Activated CD4-positive, alpha-beta T cell treated with anti-CD3 and anti-CD28 coated beads, Interleukin-2, amount 10 ng/mL, durations not matched to agents 7 days and 5 days (primary cell): Measurements from ENCODE around the gene PPP1R3E. TPM values are rescaled to one million over a fixed set of nuclear protein-coding genes. Genes with fewer than 3 reads are reported as not detected.
"Not testable (repeated sequence)": the region's sequence is repeated elsewhere in the genome, so short reads cannot be mapped to it uniquely, and the experiment has no call there.

Experiments used
- CTCF ChIA-PET: fragments of 350-600 bp; sonication (Branson Sonifier 250); formaldehyde crosslinking; loops from one replicate; lab custom pipeline; 2021; ENCODE audit warnings: antibody characterized with exemption; lab: Charles Lee
- POLR2A ChIA-PET: fragments of 350-600 bp; sonication (Branson Sonifier 250); formaldehyde crosslinking; loops from one replicate; lab custom pipeline; 2021; ENCODE audit warnings: antibody characterized with exemption; lab: Charles Lee
- DNase-seq: peaks from one replicate; pipeline ENCODE4 v3.0.0-alpha.2; 2020
- H3K27ac Mint-ChIP-seq: one replicate; pipeline ENCODE4 v1.8.0; 2021; ENCODE audit warnings: mild to moderate bottlenecking, moderate library complexity, mixed read lengths
- H3K27me3 Mint-ChIP-seq: one replicate; pipeline ENCODE4 v1.8.0; 2021; ENCODE audit warnings: mixed read lengths
- H3K36me3 Mint-ChIP-seq: one replicate; pipeline ENCODE4 v1.8.0; 2021; ENCODE audit warnings: low read depth, mixed read lengths
- H3K4me1 Mint-ChIP-seq: one replicate; pipeline ENCODE4 v1.8.0; 2021; ENCODE audit warnings: mixed read lengths
- H3K4me3 Mint-ChIP-seq: one replicate; pipeline ENCODE4 v1.8.0; 2021; ENCODE audit warnings: mild to moderate bottlenecking, moderate library complexity, mixed read lengths
- H3K9me3 Mint-ChIP-seq: one replicate; pipeline ENCODE4 v1.8.0; 2021; ENCODE audit warnings: mixed read lengths
- total RNA-seq, 2 experiments: library from RNA; stranded (reverse); gene quantifications; one replicate each; pipeline ENCODE4 v1.2.3, GENCODE V29; 2021

The PPP1R3E gene
- total RNA-seq, 2 experiments from 2014 or later, result 38.6 to 49.2 TPM

DNA sequence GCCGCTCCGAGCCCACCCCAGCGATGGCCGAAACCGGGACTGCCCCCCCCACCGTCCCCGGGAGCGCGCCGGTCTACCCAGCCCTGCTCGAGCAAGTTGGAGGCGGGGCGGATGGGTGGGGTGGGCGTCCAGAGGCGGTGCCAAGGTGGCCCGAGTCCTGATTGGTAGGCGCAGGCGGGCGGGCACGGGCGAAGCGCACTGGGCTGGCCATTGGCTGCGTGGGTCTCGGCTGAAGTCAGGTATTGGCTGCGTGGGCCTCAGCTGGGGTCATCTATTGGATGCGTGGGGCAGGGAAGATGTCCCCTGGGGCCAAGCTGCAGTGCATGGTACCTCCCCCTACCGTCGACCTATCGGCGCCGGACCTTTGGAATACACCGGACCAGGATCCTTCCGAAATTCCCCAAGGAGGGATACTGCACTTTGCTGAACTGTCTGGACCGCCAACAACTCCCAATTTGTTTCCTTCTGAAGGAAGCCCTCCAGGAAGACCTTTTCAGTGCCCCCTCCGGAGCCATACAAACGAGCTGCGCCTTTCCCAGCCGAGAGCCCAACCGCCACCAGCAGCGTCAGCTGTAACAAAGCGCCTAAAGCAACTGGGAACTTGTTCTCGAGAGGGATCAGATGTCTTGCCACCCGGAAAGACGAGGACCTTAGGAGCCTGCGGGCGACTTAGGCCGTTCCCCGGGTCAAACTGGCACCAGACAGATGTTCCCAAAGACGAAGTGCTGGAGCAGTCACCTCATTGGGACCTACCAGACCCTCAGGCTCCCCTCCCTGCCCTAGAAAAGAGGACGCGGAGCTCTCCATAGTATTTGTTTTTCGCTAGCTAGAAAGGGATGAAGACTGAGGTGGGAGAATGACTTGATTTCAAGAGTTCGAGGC, 16.4 kb downstream of the PPP1R3E start, which contains the start of gene HOMEZ:
TSS of gene HOMEZ (minus strand) at position 113 of the 882 bp plus-strand sequence. CDS start 180 bp downstream, outside the sequence.
- H3K36me3 Mint-ChIP-seq, result peaks cover 4% of the 10 kb centered on the region
- H3K9me3 Mint-ChIP-seq, result no peaks in the 10 kb centered on the region
- peaks cover 32% of the 10 kb centered on the region for H3K4me1 Mint-ChIP-seq
- peak; percentile 98 for DNase-seq
- POLR2A ChIA-PET, result interaction anchor here (0.8 kb wide), 1 partner anchor 15 kb away, joined by 3 read pairs; no protein-coding TSS in a partner anchor
- H3K27me3 Mint-ChIP-seq, result no peaks in the 10 kb centered on the region
- CTCF ChIA-PET, result interaction anchor here (0.7 to 4.8 kb wide), 5 partner anchors 9 to 28 kb away, joined by 3 to 24 read pairs (median 5); partner anchors contain the start of gene BCL2L2
- H3K4me3 Mint-ChIP-seq, result peak within 1 kb of the TSS; percentile 89
- H3K27ac Mint-ChIP-seq, result peak within 1 kb of the TSS; percentile 91

DNA sequence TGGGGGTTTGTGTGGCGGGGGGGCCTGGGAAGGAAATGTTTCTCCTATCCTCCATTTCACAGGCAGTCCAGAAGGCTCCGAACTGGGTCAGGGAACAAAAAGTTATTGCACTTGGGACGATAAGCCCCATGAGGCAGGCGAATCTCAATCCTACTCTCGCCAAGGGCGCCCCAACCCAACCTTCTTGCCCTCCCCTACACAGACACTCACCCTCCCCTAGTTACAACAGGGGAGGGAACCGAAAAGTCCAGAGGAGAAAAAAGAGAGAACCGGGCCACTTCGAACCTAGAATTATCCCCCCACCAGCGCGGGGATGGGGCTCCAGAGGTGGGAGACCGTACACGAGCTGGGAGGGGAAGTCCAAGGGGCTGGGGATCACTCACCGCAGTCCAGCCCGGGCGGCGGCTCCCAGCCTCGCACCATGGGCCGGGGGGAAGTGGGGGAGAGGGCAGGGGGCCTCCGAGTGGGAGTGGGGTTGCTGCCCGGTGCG, 17.1 kb downstream of the PPP1R3E start:
- POLR2A ChIA-PET, result no interaction called here
- Mint-ChIP-seq H3K27me3 (no peaks in the 10 kb centered on the region), H3K4me1 (peaks cover 32% of the 10 kb centered on the region), H3K9me3 (no peaks in the 10 kb centered on the region), H3K27ac (peak overlapping the region; percentile 87), H3K36me3 (peaks cover 4% of the 10 kb centered on the region), H3K4me3 (peak overlapping the region; percentile 89)
- DNase-seq, result no peak
- CTCF ChIA-PET, result interaction anchor here (1.2 to 4.8 kb wide), 4 partner anchors 8 to 28 kb away, joined by 3 to 24 read pairs (median 6); partner anchors contain the start of gene BCL2L2

DNA sequence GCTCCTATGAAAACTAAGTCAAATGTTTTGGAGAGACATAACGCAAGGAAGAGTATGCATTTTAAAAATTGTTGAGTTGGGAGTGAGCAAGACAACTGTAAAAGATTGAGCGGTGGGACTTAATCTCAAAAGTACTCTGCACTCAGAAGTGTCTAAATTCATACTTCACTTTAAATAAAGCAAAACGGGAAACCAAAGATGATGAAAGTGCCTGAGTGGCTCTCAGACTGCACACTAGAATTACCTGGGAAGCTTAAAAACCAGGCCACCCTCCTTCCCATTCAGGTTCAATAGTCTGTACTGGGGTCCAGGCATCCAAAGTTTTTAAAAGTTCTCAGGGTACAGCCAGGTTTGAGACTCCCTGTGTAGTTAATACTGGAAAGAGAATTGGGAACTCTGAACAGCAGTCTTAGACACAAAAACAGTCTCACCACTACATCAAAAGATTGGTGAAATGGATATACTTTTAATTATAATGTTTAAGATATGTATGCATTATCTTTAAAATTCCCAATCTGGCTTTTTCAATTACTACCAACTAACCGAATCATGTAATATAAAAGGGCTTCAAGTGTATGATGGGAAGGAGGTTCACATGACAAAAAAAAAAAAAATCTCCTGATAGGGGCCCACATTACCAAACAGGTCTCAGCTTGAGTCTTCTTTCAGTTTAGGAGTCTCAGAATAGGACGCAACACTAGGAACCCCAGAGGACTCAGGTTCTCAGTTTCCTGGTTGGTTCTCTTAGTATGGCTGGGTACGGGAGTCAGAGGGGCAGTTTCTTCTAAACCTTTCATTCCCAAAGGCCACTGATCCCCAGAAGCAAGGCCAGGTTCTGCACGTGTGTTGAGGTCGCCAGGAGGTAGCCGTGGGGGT, 17.8 kb downstream of the PPP1R3E start:
- ChIA-PET CTCF (no interaction called here), POLR2A (no interaction called here)
- peaks cover 4% of the 10 kb centered on the region for H3K36me3 Mint-ChIP-seq
- H3K27ac Mint-ChIP-seq, result peak overlapping the region; percentile 87
- peaks cover 32% of the 10 kb centered on the region for H3K4me1 Mint-ChIP-seq
- no peaks in the 10 kb centered on the region for H3K9me3 Mint-ChIP-seq
- peak overlapping the region; percentile 89 for H3K4me3 Mint-ChIP-seq
- no peaks in the 10 kb centered on the region for H3K27me3 Mint-ChIP-seq
- no peak for DNase-seq

DNA sequence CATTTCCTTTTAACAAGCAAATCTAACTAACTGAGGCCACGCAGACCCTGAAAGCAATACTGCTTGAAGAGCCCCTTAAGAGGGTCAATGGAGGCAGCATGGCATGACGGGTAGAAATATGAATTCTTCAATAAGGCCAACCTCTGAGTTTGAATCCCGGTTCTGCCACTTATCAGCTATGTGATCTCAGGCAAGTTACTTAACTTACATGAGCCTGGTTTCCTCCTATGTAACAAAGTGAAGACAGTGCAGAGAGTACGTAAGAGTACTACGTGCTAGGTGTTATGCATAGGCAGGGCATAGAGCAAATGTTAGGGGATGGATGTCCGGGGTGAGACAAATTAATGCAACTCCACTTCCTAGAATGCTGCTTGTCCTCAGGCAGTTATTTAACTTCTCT, 21.4 kb downstream of the PPP1R3E start:
- Mint-ChIP-seq H3K36me3 (peaks cover 7% of the 10 kb centered on the region), H3K9me3 (no peaks in the 10 kb centered on the region), H3K27me3 (no peaks in the 10 kb centered on the region), H3K4me1 (peaks cover 23% of the 10 kb centered on the region), H3K4me3 (no peak overlapping the region), H3K27ac (no peak overlapping the region)
- CTCF ChIA-PET, result interaction anchor here (1.2 kb wide), 1 partner anchor 9 kb away, joined by 3 read pairs; no protein-coding TSS in a partner anchor
- POLR2A ChIA-PET, result no interaction called here
- DNase-seq, result no peak

DNA sequence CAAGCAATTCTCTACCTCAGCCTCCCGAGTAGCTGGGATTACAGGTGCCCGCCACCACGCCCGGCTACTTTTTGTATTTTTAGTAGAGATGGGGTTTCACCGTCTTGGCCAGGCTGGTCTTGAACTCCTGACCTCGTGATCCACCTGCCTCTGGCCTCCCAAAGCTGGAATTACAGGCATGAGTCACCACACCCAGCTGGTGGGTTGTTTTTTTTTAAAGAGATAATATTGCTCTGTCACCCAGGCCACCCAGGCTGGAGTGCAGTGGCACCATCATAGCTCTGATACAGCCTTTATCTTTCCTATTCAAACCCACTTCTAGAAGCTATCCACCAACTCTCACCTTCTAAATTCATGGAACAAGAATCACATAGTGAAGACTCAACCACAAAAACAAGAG, 24.7 kb downstream of the PPP1R3E start:
- H3K27me3 Mint-ChIP-seq, H3K36me3 Mint-ChIP-seq, POLR2A ChIA-PET, H3K9me3 Mint-ChIP-seq, H3K4me1 Mint-ChIP-seq, DNase-seq, H3K27ac Mint-ChIP-seq, H3K4me3 Mint-ChIP-seq: not testable (repeated sequence)
- CTCF ChIA-PET, result interaction anchor here (0.6 to 2.4 kb wide), 4 partner anchors 9 to 209 kb away, joined by 3 to 6 read pairs (median 4); partner anchors contain the start of gene HOMEZ

DNA sequence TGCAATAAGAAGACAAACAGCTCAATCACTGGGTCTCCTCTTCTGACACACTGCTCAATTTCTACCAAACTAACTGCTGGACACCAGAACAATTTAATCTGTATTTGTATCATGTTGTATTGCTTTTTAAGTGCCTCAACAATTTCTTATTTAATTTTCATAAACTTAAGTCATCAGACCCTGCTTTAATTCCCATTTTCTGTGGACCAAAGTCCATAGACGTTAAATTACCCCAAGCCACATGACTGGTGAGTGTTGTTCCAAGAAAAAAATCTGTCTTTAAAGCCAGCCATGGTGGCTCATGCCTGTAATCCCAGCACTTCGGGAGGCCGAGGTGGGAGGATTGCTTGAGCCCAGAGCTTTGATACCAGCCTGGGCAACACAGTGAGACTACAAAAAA, 25.5 kb downstream of the PPP1R3E start:
- no peak for DNase-seq
- H3K27me3 Mint-ChIP-seq, result no peaks in the 10 kb centered on the region
- no peak overlapping the region for H3K4me3 Mint-ChIP-seq
- peaks cover 6% of the 10 kb centered on the region for H3K36me3 Mint-ChIP-seq
- no peaks in the 10 kb centered on the region for H3K9me3 Mint-ChIP-seq
- H3K4me1 Mint-ChIP-seq, result peaks cover 2% of the 10 kb centered on the region
- no peak overlapping the region for H3K27ac Mint-ChIP-seq
- CTCF ChIA-PET, result interaction anchor here (1.0 to 2.4 kb wide), 2 partner anchors 10 to 12 kb away, joined by 3 to 6 read pairs; partner anchors contain the start of gene HOMEZ
- POLR2A ChIA-PET, result no interaction called here

DNA sequence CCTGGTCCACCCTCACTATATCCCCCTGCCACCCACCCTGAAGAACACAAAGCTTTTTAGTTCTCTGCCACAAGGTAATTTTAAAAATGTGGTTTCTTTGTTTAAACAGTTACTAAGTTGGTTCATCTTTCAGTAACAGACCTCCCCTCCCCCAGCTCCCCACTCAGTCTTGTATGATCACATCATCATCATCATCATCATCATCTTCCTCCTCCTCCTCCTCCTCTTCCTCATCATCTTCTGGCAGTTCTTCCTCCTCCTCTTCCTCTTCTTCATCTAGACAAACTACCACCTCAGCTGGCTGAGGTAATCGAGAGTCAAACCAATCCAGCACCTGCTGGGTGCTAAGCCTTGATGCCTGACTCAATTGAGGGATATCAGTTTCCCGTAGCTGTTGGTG, 27.2 kb downstream of the PPP1R3E start:
- H3K4me3 Mint-ChIP-seq, result no peak overlapping the region
- no peaks in the 10 kb centered on the region for H3K4me1 Mint-ChIP-seq
- H3K27ac Mint-ChIP-seq, result no peak overlapping the region
- ChIA-PET POLR2A (no interaction called here), CTCF (interaction anchor here (1.3 kb wide), 1 partner anchor 8 kb away, joined by 3 read pairs; no protein-coding TSS in a partner anchor)
- H3K27me3 Mint-ChIP-seq, result no peaks in the 10 kb centered on the region
- H3K36me3 Mint-ChIP-seq, result peaks cover 6% of the 10 kb centered on the region
- no peaks in the 10 kb centered on the region for H3K9me3 Mint-ChIP-seq
- DNase-seq, result no peak

DNA sequence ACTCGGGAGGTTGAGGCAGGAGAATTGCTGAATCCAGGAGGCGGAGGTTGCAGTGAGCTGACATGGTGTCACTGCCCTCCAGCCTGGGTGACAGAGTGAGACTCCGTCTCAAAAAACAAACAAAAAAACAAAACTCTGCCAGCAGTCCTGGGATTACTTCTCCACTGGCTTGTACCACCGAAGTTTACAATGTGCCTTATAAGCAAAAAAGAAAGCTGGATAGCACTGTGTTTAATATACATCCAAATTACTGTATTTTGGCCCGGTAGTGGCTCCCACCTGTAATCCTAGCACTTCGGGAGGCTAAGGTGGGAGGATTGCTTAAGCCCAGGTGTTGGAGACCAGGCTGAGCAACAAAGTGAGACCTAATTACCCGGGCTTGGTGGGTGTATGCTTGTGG, 33.5 kb downstream of the PPP1R3E start:
- Mint-ChIP-seq H3K4me1 (no peaks in the 10 kb centered on the region), H3K27me3 (peaks cover 9% of the 10 kb centered on the region), H3K27ac (no peak overlapping the region), H3K9me3 (no peaks in the 10 kb centered on the region), H3K4me3 (no peak overlapping the region), H3K36me3 (no peaks in the 10 kb centered on the region)
- DNase-seq, result no peak
- POLR2A ChIA-PET, result interaction anchor here (0.6 kb wide), 1 partner anchor 10 kb away, joined by 4 read pairs; no protein-coding TSS in a partner anchor
- CTCF ChIA-PET, result no interaction called here

DNA sequence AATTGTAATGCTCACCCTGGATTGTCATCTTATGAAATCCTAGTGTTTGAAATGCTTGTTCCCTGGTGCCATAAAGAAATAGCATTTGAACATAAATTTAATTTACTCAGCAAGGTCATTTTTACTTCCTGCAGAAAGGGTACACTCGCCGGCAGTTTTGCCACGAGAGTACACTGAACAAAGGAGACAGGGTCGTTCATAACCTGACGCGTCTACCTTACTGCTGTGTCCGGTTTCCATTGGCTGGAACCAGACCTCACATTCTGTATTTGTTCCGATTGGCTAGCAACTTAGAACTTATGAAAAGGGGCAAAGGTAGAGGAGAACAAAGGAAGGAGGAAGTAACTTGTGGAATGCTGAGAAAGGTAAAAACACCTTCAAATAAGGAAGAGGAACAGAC, 41.8 kb downstream of the PPP1R3E start:
- H3K27ac Mint-ChIP-seq, DNase-seq, H3K9me3 Mint-ChIP-seq, H3K4me1 Mint-ChIP-seq, POLR2A ChIA-PET, H3K4me3 Mint-ChIP-seq, H3K36me3 Mint-ChIP-seq: not testable (repeated sequence)
- H3K27me3 Mint-ChIP-seq, result peaks cover 52% of the 10 kb centered on the region
- CTCF ChIA-PET, result interaction anchor here (1.6 kb wide), 1 partner anchor 10 kb away, joined by 5 read pairs; no protein-coding TSS in a partner anchor

DNA sequence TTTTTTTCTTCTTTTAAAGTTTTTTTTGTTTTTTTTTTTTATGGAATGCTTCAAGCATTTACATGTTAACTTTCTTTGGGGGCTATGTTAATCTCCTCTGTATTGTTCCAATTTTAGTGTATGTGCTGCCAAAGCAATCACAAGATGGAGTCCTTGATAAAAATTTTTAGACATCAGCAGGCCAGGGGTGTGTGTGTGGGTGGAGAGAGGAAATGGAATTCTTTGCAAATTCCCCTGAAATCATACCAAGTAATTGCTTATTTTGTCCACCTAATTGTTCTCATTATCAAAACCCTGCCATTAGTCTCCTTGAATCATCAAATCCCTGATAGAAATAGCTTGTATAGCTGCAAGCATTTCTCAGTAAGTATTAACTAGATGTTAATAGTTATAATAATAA, 43.2 kb downstream of the PPP1R3E start:
- H3K27me3 Mint-ChIP-seq, result peaks cover 52% of the 10 kb centered on the region
- ChIA-PET POLR2A (no interaction called here), CTCF (interaction anchor here (0.7 to 2.1 kb wide), 4 partner anchors 8 to 139 kb away, joined by 3 to 6 read pairs (median 4); no protein-coding TSS in a partner anchor)
- no peak for DNase-seq
- no peak overlapping the region for H3K4me3 Mint-ChIP-seq
- no peaks in the 10 kb centered on the region for H3K36me3 Mint-ChIP-seq
- H3K4me1 Mint-ChIP-seq, result no peaks in the 10 kb centered on the region
- H3K27ac Mint-ChIP-seq, result no peak overlapping the region
- H3K9me3 Mint-ChIP-seq, result no peaks in the 10 kb centered on the region

DNA sequence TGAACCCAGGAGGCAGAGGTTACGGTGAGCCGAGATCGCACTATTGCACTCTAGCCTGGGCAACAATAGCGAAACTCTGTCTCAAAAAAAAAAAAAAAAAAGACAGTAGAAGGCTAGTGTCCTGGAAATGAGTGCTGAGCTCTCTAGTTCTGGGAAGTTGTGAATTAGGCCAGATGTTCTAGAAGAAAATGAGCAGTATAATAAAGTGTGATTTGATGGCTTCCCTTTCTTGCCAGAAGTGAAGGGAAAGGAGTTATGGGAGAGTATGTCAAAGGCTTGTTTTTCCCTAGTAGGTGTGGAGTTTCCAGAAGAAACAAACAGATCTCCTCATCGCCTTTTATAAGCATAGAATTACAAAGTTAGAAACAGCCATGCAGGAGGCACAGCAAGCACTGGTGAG, 44.4 kb downstream of the PPP1R3E start:
- no peaks in the 10 kb centered on the region for H3K36me3 Mint-ChIP-seq
- no peak for DNase-seq
- POLR2A ChIA-PET, result no interaction called here
- no peak overlapping the region for H3K4me3 Mint-ChIP-seq
- CTCF ChIA-PET, result interaction anchor here (0.6 to 1.5 kb wide), 2 partner anchors 10 to 28 kb away, joined by 3 to 6 read pairs; partner anchors contain the start of gene HOMEZ
- H3K4me1 Mint-ChIP-seq, result no peaks in the 10 kb centered on the region
- no peaks in the 10 kb centered on the region for H3K9me3 Mint-ChIP-seq
- H3K27ac Mint-ChIP-seq, result no peak overlapping the region
- peaks cover 48% of the 10 kb centered on the region for H3K27me3 Mint-ChIP-seq
